WI38 (cell line): Measurements from ENCODE around the gene DROSHA.

Source experiments
- H3K4me3 ChIP-seq: 2 replicates; pipeline ENCODE4 v1.5.1; 2011; ENCODE audit warnings: low read depth, mild to moderate bottlenecking, control low read depth, low read length
- TF ChIP-seq, protein P1 (sequence below): IDR thresholded peaks from 2 replicates; pipeline ENCODE4 v1.5.1; 2012; ENCODE audit warnings: low read depth, mild to moderate bottlenecking, control low read depth, low read length

DROSHA gene, protein sequence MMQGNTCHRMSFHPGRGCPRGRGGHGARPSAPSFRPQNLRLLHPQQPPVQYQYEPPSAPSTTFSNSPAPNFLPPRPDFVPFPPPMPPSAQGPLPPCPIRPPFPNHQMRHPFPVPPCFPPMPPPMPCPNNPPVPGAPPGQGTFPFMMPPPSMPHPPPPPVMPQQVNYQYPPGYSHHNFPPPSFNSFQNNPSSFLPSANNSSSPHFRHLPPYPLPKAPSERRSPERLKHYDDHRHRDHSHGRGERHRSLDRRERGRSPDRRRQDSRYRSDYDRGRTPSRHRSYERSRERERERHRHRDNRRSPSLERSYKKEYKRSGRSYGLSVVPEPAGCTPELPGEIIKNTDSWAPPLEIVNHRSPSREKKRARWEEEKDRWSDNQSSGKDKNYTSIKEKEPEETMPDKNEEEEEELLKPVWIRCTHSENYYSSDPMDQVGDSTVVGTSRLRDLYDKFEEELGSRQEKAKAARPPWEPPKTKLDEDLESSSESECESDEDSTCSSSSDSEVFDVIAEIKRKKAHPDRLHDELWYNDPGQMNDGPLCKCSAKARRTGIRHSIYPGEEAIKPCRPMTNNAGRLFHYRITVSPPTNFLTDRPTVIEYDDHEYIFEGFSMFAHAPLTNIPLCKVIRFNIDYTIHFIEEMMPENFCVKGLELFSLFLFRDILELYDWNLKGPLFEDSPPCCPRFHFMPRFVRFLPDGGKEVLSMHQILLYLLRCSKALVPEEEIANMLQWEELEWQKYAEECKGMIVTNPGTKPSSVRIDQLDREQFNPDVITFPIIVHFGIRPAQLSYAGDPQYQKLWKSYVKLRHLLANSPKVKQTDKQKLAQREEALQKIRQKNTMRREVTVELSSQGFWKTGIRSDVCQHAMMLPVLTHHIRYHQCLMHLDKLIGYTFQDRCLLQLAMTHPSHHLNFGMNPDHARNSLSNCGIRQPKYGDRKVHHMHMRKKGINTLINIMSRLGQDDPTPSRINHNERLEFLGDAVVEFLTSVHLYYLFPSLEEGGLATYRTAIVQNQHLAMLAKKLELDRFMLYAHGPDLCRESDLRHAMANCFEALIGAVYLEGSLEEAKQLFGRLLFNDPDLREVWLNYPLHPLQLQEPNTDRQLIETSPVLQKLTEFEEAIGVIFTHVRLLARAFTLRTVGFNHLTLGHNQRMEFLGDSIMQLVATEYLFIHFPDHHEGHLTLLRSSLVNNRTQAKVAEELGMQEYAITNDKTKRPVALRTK (N-terminal part only)

DNA sequence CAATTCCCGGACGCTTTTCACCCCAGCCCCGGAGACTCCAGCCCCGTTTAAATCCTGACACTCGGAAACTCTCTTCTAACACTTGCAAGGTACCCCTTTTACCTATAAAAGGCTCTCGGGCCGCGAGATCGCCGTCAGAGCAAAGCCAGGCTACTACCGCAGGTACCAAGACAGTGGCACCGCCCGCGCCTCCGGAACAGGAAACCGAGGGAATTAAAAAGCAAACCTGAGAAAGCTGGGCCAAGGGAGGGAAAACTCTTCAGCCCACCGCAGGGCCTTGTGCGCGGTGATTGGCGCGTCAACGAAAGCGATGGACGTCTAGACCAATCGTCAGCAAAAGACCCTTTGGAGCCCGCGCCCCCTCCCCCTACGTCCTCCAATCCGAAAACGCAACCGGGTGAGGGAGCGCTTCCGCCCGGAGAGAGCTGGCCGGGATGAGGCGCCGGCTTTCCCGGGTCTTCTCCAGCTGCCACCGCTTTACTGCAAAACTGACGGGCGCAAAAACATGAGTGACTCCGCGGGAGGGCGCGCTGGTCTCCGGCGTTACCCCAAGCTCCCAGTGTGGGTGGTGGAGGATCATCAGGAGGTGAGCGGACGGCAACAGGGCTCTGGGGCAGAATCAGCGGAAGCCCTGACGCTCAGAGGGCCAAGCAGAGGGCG is at the start of gene DROSHA, which contains the start of gene C5orf22:
TSS of gene DROSHA (minus strand) at position 206 of the 660 bp plus-strand sequence. CDS start 3,034 bp downstream, outside the sequence.
TSS of gene C5orf22 (plus strand) at position 414 of the 660 bp plus-strand sequence. CDS start at position 506, 92 bp downstream.
- TF ChIP-seq, protein P1, sequence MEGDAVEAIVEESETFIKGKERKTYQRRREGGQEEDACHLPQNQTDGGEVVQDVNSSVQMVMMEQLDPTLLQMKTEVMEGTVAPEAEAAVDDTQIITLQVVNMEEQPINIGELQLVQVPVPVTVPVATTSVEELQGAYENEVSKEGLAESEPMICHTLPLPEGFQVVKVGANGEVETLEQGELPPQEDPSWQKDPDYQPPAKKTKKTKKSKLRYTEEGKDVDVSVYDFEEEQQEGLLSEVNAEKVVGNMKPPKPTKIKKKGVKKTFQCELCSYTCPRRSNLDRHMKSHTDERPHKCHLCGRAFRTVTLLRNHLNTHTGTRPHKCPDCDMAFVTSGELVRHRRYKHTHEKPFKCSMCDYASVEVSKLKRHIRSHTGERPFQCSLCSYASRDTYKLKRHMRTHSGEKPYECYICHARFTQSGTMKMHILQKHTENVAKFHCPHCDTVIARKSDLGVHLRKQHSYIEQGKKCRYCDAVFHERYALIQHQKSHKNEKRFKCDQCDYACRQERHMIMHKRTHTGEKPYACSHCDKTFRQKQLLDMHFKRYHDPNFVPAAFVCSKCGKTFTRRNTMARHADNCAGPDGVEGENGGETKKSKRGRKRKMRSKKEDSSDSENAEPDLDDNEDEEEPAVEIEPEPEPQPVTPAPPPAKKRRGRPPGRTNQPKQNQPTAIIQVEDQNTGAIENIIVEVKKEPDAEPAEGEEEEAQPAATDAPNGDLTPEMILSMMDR = no peak
- peak within 1 kb of the TSS; percentile 79 for H3K4me3 ChIP-seq

DNA sequence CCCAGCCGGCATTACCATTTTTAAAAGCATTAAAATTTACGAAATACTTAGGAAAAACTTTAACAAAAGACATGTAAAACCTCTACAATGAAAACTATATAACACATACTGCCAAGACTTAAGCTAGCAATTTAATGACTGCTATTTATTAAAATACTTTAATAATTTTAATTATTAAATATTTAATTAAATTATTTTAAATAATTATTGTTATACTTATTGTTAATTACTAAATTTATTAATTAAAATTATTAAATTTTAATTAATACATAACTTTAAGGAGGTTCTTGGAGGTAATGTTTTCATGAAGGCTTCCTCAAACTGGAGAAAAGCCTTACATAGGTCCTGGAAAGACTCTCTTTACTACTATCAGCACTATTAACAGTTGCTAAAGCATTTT is 47.7 kb upstream of the DROSHA start:
- TF ChIP-seq, protein P1 = no peak
- no peak overlapping the region for H3K4me3 ChIP-seq

DNA sequence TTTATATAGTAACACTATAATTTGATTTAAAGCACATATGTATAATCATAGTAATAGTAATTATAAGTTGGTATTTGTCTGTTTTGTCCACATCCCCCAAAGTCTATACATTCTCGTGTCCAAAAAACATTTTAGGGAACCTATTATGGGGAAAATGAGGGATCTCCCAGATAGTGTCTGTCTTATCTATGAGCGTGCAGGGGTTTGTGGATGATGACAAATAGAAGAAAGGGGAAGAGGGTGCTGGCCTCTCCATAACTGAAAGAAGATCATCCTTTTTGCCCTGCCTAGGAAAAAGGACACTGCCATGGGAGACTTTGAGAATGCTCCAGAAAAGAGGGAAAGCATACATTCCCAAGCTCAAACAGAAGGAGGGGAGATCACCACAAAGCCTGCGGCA is 45.5 kb upstream of the DROSHA start:
- no peak overlapping the region for H3K4me3 ChIP-seq
- TF ChIP-seq, protein P1 = no peak

DNA sequence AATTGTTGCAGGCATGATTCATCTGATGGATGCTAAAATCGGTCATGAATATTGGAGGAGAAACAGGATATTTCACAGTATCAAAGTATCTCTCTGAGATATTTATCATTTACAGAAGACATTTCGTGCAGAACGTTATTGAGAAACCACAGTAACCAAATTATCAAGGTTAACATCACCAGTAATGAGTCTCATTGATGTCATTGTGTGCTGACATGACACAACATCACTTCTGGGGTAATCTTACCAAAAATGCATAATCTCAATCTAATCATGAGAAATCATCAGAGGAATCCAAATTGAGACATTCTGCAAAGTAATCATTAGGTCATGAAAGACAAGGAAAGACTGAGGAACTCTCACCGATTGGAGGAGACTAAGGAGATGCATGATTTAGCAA is 42.9 kb upstream of the DROSHA start:
- H3K4me3 ChIP-seq = no peak overlapping the region
- TF ChIP-seq, protein P1 = no peak

DNA sequence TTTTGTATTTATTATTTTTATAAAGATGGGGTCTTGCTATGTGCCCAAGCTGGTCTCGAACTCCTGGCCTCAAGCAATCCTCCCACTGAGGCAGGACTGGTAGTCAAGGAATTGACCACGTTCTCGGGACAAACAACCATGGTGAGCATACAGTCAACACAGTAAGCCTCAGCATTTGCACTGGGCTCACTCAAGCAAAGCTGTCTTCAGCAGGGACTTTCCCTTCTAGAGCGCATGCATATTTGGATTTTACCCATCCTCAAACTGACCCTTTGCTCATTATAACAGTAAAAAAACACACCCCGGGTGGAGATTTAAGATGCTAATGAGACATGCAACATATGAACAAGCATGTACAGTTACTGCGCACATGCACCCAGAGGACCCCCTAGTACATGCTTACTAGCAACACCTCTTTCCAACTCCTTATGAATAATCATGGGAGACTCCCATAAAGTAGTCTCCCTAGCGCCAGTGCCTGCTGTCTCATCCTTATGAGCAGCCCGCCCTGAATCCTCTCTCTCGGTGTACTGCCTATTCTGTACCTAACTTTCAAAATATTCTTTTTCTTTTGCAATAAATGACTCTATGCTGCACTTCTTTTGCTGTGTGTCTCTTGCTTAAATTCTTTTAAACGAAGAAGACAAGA is 41.7 kb upstream of the DROSHA start:
- no peak overlapping the region for H3K4me3 ChIP-seq
- TF ChIP-seq, protein P1 = no peak

DNA sequence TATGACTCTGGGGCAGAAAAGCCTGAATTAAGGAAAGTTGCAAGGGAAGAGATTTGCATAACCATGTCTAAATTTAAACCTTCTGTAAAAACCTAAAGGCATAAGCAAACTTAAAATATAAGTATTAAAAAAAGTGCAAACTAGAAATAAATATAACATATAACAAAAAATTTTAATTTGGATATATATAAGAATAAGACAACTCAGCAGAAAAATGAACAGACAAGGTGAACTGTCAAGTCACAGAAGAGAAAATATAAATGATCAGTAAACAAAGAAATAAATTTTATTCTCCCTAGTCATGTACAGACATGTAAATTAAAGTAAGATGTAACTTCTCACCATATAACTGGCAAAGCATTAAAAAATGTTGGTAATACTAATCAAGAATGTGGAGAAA is 37.2 kb upstream of the DROSHA start:
- TF ChIP-seq, protein P1 = no peak

More for the DNA sequence above, 37.2 kb upstream of the DROSHA start:
- H3K4me3 ChIP-seq = no peak overlapping the region
